Measurements from ENCODE around the gene MIXL1. TPM values are rescaled to one million over a fixed set of nuclear protein-coding genes. Genes with fewer than 3 reads are reported as not detected.
A peak's percentile ranks its signal among the peaks of the same experiment; 100 is the strongest.

The MIXL1 gene
- total RNA-seq, 2 donors from 2014 or later, result not detected

DNA sequence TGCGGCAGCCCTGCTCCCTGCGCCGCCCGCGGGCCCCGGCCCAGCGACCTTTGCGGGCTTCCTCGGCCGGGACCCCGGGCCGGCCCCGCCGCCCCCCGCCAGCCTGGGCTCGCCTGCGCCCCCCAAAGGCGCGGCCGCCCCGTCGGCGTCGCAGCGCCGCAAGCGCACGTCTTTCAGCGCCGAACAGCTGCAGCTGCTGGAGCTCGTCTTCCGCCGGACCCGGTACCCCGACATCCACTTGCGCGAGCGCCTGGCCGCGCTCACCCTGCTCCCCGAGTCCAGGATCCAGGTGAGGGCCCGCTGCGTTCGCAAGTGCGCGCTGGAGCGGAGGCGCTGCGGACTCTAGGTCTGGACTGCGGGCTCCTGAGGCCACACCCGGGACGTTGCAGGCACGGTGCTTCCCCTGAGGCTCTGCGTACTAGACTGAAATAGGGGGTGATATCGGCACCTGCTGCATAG, 351 bp downstream of the MIXL1 start:
- ATAC-seq (ENCODE audit: insufficient number of reproducible peaks, low FRiP score, low read depth) (no peak), DNase-seq (ENCODE audit: low spot score) (no peak)
- Histone ChIP-seq H3K27me3 (replicated peaks; ENCODE audit: insufficient read depth) (no peaks in the 10 kb centered on the region), H3K36me3 (no peaks in the 10 kb centered on the region), H3K9me3 (no peaks in the 10 kb centered on the region), H3K27ac (no peak overlapping the region), H3K4me3 (peak overlapping the region; percentile 72), H3K4me1 (ENCODE audit: control insufficient read depth in 1 of 2, low read depth in 2 of 2) (peaks cover 0 to 4% of the 10 kb centered on the region in 2 donors)
- no peak for TF ChIP-seq CTCF (IDR thresholded peaks at IDR 0.05)

DNA sequence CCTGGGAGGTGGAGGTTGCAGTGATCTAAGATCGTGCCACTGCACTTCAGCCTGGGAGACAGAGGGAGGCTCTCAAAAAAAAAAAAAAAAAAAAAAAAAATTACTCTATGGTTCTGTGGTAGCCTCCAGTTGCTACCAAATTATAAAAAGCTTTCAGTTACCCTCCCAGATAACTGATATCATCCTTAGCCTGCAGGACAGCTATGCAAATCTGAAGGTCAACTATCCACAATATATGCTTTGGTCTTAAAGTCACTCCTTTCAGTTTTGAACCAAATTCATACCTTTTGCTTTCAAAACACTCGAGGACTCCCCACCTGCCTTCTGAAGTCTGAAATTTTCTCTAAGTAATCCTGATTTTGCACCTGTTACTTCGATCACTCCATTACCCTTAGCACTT, 3.1 kb downstream of the MIXL1 start:
- H3K27me3 ChIP-seq (replicated peaks; ENCODE audit: insufficient read depth), result no peaks in the 10 kb centered on the region
- H3K9me3 ChIP-seq, result no peaks in the 10 kb centered on the region
- no peaks in the 10 kb centered on the region for H3K36me3 ChIP-seq
- no peak for TF ChIP-seq CTCF (IDR thresholded peaks at IDR 0.05)
- H3K4me3 ChIP-seq, result no peak overlapping the region
- H3K27ac ChIP-seq, result no peak overlapping the region
- H3K4me1 ChIP-seq (ENCODE audit: control insufficient read depth in 1 of 2, low read depth in 2 of 2), result peaks cover 0 to 4% of the 10 kb centered on the region in 2 donors
- ATAC-seq (ENCODE audit: insufficient number of reproducible peaks, low FRiP score, low read depth), result no peak
- DNase-seq (ENCODE audit: low spot score), result no peak

- Histone ChIP-seq H3K9me3 (no peaks in the 10 kb centered on the region), H3K36me3 (no peaks in the 10 kb centered on the region), H3K27ac (no peak overlapping the region), H3K4me3 (no peak overlapping the region), H3K4me1 (ENCODE audit: control insufficient read depth in 1 of 2, low read depth in 2 of 2) (no peaks in the 10 kb centered on the region), H3K27me3 (replicated peaks; ENCODE audit: insufficient read depth) (no peaks in the 10 kb centered on the region)
- no peak for ATAC-seq (ENCODE audit: insufficient number of reproducible peaks, low FRiP score, low read depth)
- DNase-seq (ENCODE audit: low spot score), result no peak
- TF ChIP-seq CTCF (IDR thresholded peaks at IDR 0.05), result no peak
Measured at GRCh38 chr1:226233293-226233692, 9.8 kb downstream of the MIXL1 start.

DNA sequence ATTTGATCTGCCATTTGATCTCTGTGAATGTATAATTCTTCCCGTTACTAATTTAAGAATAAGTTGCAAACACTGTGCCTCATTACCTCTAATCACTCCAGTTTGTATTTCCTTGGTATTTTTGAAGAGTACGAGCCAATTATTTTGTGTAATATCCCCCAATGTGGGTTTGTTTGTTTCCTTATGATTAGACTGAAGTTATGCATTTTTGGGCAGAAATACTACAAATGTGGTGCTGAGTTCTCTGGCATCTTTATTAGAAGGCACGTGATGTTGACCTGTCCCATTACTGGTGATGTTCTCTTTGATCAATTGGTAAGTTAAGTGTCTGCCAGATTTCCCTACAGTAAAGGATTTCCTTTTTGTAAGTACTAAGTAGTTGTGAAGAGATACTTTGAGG, 10.3 kb downstream of the MIXL1 start:
- Histone ChIP-seq H3K27me3 (replicated peaks; ENCODE audit: insufficient read depth) (no peaks in the 10 kb centered on the region), H3K36me3 (no peaks in the 10 kb centered on the region), H3K4me1 (ENCODE audit: control insufficient read depth in 1 of 2, low read depth in 2 of 2) (no peaks in the 10 kb centered on the region), H3K27ac (no peak overlapping the region), H3K9me3 (no peaks in the 10 kb centered on the region), H3K4me3 (no peak overlapping the region)
- DNase-seq (ENCODE audit: low spot score), result no peak
- ATAC-seq (ENCODE audit: insufficient number of reproducible peaks, low FRiP score, low read depth), result no peak
- TF ChIP-seq CTCF (IDR thresholded peaks at IDR 0.05), result no peak

- TF ChIP-seq CTCF (IDR thresholded peaks at IDR 0.05), result no peak
- Histone ChIP-seq H3K4me1 (ENCODE audit: control insufficient read depth in 1 of 2, low read depth in 2 of 2) (no peaks in the 10 kb centered on the region), H3K4me3 (no peak overlapping the region), H3K9me3 (no peaks in the 10 kb centered on the region), H3K27me3 (replicated peaks; ENCODE audit: insufficient read depth) (no peaks in the 10 kb centered on the region), H3K36me3 (no peaks in the 10 kb centered on the region), H3K27ac (no peak overlapping the region)
- DNase-seq (ENCODE audit: low spot score) (no peak), ATAC-seq (ENCODE audit: insufficient number of reproducible peaks, low FRiP score, low read depth) (no peak)
Measured at GRCh38 chr1:226236826-226237225, 13.4 kb downstream of the MIXL1 start.
